Endometrial microvascular endothelial cells (primary cell): ENCODE results near the gene FAM161A. TPM values are rescaled to one million over a fixed set of nuclear protein-coding genes. Genes with fewer than 3 reads are reported as not detected.
"Not testable (repeated sequence)": the region's sequence is repeated elsewhere in the genome, so short reads cannot be mapped to it uniquely, and the experiment has no call there.

Source experiments
- in situ Hi-C: cut with HindIII; loops from 2 replicates; pipeline ENCODE4 v1.10.0; 2017; ENCODE audit warnings: low sequenced_read_pairs, low pct_unique_long_range_greater_than_20kb; ENCODE audit errors: inconsistent ontology term
- total RNA-seq: library from RNA; depleted of rRNA; stranded (reverse); fragments of >200 nt; gene quantifications from one replicate; pipeline ENCODE4 v1.2.3, GENCODE V29; 2015; ENCODE audit errors: inconsistent ontology term

Gene FAM161A, protein sequence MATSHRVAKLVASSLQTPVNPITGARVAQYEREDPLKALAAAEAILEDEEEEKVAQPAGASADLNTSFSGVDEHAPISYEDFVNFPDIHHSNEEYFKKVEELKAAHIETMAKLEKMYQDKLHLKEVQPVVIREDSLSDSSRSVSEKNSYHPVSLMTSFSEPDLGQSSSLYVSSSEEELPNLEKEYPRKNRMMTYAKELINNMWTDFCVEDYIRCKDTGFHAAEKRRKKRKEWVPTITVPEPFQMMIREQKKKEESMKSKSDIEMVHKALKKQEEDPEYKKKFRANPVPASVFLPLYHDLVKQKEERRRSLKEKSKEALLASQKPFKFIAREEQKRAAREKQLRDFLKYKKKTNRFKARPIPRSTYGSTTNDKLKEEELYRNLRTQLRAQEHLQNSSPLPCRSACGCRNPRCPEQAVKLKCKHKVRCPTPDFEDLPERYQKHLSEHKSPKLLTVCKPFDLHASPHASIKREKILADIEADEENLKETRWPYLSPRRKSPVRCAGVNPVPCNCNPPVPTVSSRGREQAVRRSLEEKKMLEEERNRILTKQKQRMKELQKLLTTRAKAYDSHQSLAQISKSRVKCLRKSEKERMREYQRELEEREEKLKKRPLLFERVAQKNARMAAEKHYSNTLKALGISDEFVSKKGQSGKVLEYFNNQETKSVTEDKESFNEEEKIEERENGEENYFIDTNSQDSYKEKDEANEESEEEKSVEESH
- 4.7 TPM for total RNA-seq

DNA sequence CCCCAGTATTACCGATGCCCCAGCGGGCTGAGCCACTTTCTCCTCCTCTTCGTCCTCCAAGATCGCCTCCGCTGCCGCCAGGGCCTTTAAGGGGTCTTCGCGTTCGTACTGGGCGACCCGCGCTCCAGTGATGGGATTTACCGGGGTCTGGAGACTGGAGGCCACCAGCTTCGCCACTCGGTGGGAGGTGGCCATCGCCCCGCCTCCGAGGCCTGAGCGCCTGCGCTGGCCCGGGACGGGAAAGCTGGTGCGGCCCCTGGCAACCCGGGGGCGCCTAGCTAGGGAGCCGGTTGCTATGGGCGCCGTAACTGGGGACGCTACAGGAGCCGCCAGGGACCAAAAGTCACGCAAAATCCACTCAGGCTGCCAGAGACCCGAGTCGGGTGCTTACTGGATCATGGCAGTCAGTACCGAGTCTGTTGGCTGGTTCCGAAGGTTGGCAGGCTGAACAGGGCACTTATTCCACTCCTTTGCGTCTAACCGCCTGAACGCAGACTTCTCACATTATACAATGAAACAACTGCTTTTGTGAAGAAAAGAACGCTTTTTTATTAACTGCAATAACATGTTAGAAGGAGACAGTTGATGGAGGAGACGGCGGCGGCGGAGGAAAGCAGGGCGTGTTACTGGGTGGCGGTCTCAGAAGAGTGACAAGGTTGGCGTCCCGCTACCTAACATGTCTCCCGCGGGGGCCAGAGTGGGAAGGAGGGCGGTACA, at the start of gene FAM161A:
Gene FAM161A (minus strand): TSS at position 214 of the 717 bp plus-strand sequence. CDS start 19 bp downstream, at position 195.
- in situ Hi-C loops: no loop called here

GRCh38 chr2:61900281-61900680, 46.4 kb upstream of the FAM161A start:
- in situ Hi-C loops: no loop called here

GRCh38 chr2:61898810-61899209, 45.0 kb upstream of the FAM161A start:
- in situ Hi-C loops: no loop called here

GRCh38 chr2:61888267-61889055, 34.6 kb upstream of the FAM161A start, which contains the start of gene CCT4:
CCT4 (minus strand) TSS chr2:61888656; CDS start chr2:61888507, 149 bp downstream.
- in situ Hi-C loops: no loop called here

GRCh38 chr2:61887717-61888266, 33.9 kb upstream of the FAM161A start:
- in situ Hi-C loops: no loop called here

GRCh38 chr2:61885896-61886603, 32.2 kb upstream of the FAM161A start:
- in situ Hi-C loops: no loop called here

GRCh38 chr2:61882850-61883249, 29.0 kb upstream of the FAM161A start:
- in situ Hi-C loops: no loop called here

DNA sequence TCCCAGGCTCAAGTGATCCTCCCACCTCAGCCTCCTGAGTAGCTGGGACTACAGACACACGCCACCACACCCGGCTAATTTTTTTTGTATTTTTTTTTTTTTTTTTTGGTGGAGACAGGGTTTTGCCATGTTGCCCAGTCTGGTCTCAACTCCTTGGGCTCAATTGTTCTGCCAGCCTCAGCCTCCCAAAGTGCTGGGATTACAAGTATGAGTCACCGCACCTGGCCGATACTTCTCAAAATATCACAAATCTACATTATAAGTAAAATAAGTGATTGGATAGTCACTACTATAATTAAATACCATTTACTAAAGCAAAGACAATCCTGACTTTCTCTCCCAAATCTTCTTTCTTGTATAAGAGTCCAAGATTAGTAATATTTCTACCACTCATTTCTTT, 25.5 kb upstream of the FAM161A start:
- in situ Hi-C loops: not testable (repeated sequence)

DNA sequence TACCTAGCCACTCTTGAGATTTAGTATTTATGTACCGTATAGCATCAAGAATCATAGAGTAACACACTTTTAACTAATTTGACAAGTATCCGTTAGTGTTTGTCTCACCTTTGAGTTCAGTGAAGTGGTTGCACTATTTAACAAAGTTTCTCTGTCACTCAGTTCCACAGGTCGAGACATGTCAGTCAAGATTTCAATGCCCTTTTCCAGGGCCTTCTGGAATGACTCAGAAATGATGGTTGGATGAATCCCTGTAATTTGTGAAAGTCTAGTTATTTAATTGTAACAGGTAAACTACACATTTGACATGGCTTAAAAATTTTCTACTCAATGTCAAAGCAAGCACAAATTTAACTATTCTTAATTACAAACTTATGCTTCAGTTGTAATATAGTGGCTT, 24.9 kb upstream of the FAM161A start:
- in situ Hi-C loops: no loop called here

GRCh38 chr2:61877571-61878245, 23.8 kb upstream of the FAM161A start:
- in situ Hi-C loops: no loop called here

DNA sequence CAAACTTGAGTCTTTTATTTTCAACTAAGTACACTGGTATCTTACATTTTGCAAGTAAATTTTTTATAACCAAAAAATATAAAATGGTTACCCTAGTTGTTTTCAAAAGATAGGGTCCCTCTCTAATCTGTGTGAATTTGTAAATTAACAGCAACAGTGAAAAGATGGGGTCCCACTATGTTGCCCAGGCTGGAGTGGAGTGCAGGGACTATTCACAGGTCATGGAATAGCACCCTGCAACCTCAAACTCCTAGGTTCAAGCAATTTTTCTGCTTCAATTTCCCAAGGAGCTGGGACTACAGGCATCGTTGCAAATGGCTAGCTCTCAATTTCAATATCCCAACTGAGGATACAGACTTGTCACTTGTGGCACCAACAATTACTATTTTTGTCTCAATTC, 22.5 kb upstream of the FAM161A start:
- in situ Hi-C loops: no loop called here

DNA sequence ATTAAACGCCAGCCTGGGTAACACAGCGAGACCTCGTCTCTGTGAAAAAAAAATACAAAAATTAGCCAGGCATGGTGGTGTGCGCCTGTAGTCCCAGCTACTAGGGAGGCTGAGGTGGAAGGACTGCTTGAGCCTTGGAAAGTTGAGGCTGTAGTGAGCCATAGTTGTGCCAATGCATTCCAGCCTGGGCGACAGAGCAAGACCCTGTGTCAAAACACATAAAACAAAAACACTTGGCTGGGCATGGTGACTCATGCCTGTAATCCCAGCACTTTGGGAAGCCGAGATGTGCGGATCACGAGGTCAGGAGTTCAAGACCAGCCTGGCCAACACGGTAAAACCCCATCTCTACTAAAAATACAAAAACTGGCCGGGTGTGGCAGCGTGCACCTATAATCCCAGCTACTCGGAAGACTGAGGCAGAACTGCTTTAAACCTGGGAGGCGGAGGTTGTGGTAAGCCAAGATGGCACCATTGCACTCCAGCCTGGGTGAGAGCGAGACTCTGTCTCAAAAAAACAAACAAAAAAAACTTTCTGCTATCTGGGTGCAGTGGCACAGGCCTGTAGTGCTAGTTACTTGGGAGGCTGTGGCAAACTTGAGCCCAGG, 12.7 kb upstream of the FAM161A start:
- in situ Hi-C loops: not testable (repeated sequence)

GRCh38 chr2:61862085-61862484, 8.2 kb upstream of the FAM161A start:
- in situ Hi-C loops: no loop called here

- in situ Hi-C loops: no loop called here
Observed at GRCh38 chr2:61857224-61857623, 3.4 kb upstream of the FAM161A start.

DNA sequence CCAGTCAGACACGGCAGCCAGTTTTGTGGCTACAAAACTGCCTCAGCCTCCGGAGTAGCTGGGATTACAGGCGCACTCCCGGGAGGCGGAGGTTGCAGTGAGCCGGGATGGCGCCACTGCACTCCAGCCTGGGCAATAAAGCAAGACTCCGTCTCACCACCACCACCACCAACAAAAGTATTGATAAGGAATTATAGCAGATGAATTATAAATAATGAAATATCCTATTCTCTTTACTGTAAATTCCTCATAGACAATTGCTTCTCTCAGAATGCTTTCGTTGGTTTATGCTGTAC, 1.4 kb upstream of the FAM161A start:
- in situ Hi-C loops: no loop called here

- in situ Hi-C loops: no loop called here
Observed at GRCh38 chr2:61854564-61855317, 881 bp upstream of the FAM161A start.
